Tibial nerve (tissue), 4 donors: ENCODE measurements around the gene VEZF1. TPM values are rescaled to one million over a fixed set of nuclear protein-coding genes. Genes with fewer than 3 reads are reported as not detected.

Experiments
- DNase-seq, 2 donors: peaks; one replicate each; pipeline ENCODE4 v3.0.0-alpha.2; 2019; ENCODE audit warnings: low spot score in 2 of 2
- H3K27ac ChIP-seq, 4 donors: fragments of 200-600 bp; sonication (generic) in 3 of 4; one replicate each; pipeline ENCODE4 v1.5.1; 2017 to 2019; ENCODE audit warnings: mild to moderate bottlenecking in 1 of 4
- H3K27me3 ChIP-seq, 2 donors: fragments of 200-600 bp; sonication (generic) in 1 of 2; one replicate each; pipeline versions ENCODE4 v1.5.1 to v1.6.0; 2017 to 2019
- H3K36me3 ChIP-seq, 3 donors: fragments of 200-600 bp; sonication (generic); one replicate each; pipeline ENCODE4 v1.5.1; 2018 to 2019
- H3K4me1 ChIP-seq, 4 donors: fragments of 200-600 bp; sonication (generic) in 3 of 4; one replicate each; pipeline ENCODE4 v1.5.1; 2017 to 2019
- H3K4me3 ChIP-seq, 4 donors: fragments of 200-600 bp; sonication (generic) in 3 of 4; one replicate each; pipeline ENCODE4 v1.5.1; 2017 to 2019; ENCODE audit warnings: mild to moderate bottlenecking in 1 of 4, moderate library complexity in 1 of 4
- H3K9me3 ChIP-seq, 4 donors: fragments of 200-600 bp; sonication (generic) in 3 of 4; one replicate each; pipeline ENCODE4 v1.5.1; 2017 to 2019
- CTCF ChIP-seq, 5 experiments: fragments of 200-600 bp in 3 of 5; fragments of 450-650 bp in 2 of 5; sonication (generic) in 3 of 5; IDR thresholded peaks; one replicate each; pipeline ENCODE4 v1.5.1; 2016 to 2019; ENCODE audit warnings: antibody characterized with exemption in 5 of 5, mild to moderate bottlenecking in 3 of 5, moderate library complexity in 2 of 5
- EP300 ChIP-seq, 2 donors: sonication (generic); formaldehyde crosslinking; IDR thresholded peaks; one replicate each; pipeline ENCODE4 v1.6.1; 2017; ENCODE audit warnings: antibody characterized with exemption in 2 of 2, mild to moderate bottlenecking in 1 of 2
- POLR2A ChIP-seq, 2 donors: fragments of 450-650 bp; IDR thresholded peaks; one replicate each; pipeline ENCODE4 v1.6.1; 2017; ENCODE audit warnings: antibody characterized with exemption in 2 of 2, mild to moderate bottlenecking in 2 of 2, moderate library complexity in 2 of 2
- WGBS, 2 donors: methylation state at CpG; one replicate each; pipeline ENCODE4 v1.1.5; 2018; 5-methylcytosine and 5-hydroxymethylcytosine counted together
- total RNA-seq, 4 donors: library from RNA; depleted of rRNA; stranded (reverse); fragments of >200 nt; gene quantifications; one replicate each; pipeline ENCODE4 v1.1.0, GENCODE V29; 2016

Gene VEZF1
- total RNA-seq = 10 to 100 TPM; 42.3 to 66.0 (median 48.3) TPM

DNA sequence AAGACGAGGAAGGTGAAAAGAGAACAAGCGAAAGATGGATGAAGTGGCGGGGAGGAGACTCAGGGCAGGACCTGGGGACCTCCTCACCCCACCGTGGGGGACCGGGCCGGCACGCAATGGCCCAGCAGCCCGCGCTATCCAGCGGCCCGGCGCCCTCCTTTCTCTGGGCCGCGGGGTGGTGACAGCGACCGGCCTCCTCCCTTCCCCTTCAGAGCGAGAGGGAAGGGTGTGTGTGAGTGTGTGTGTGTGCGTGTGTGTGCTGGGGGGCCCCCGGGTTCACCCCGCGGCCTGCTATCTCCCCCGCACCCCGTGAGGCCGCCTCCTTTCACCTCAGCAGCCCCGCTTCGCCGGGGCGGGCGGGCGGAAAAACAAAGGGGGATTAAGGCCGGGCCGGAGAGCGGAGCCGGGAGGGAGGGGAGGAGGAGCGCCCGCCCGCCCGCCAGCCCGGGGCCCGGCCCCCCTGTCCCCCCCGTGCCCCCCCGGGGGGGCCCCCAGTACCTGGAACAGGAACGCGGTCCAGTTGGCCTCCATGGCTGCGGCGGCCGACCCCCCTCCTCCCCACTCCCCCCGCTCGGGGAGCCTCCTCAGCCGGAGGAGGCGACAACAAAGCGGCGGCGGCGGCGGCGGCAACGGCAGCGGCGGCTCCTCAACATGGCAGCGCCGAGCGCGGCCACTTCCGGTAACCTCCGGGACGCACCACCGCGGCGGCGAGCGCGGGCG, at the start of gene VEZF1:
Gene VEZF1 (minus strand): TSS at position 674 of the 720 bp plus-strand sequence. CDS start 143 bp downstream, at position 531.
- Histone ChIP-seq H3K4me1 (peaks cover 0 to 62% (median 43%) of the 10 kb centered on the region in 4 donors), H3K27ac (peak within 1 kb of the TSS; percentile 91 to 99 (median 98)), H3K27me3 (no peaks in the 10 kb centered on the region), H3K9me3 (no peaks in the 10 kb centered on the region), H3K36me3 (no peaks in the 10 kb centered on the region), H3K4me3 (peak within 1 kb of the TSS; percentile 83 to 92 (median 88))
- TF ChIP-seq CTCF (IDR thresholded peaks at IDR 0.05) (no peak), EP300 (IDR thresholded peaks at IDR 0.05) (peak in 1 of 2 donors; percentile 68), POLR2A (IDR thresholded peaks at IDR 0.05) (peak in 1 of 2 donors; percentile 60)
- peak; percentile 41 to 42 for DNase-seq
- 0 to 1% methylated on average over 23 to 30 of the region's 74 CpGs for WGBS, 2 donors

GRCh38 chr17:58032691-58033415, 44.8 kb upstream of the VEZF1 start:
- no peaks in the 10 kb centered on the region for H3K36me3 ChIP-seq
- TF ChIP-seq POLR2A (IDR thresholded peaks at IDR 0.05) (no peak), EP300 (IDR thresholded peaks at IDR 0.05) (no peak), CTCF (IDR thresholded peaks at IDR 0.05) (no peak)
- peaks cover 0 to 17% of the 10 kb centered on the region in 2 donors for H3K27me3 ChIP-seq
- no peaks in the 10 kb centered on the region for H3K9me3 ChIP-seq
- WGBS, 2 donors = 43% methylated on average over 6 of the region's 6 CpGs
- DNase-seq = no peak
- H3K4me3 ChIP-seq = no peak overlapping the region
- H3K27ac ChIP-seq = no peak overlapping the region
- H3K4me1 ChIP-seq = no peaks in the 10 kb centered on the region

GRCh38 chr17:58028578-58028977, 40.5 kb upstream of the VEZF1 start:
- H3K27ac ChIP-seq = no peak overlapping the region
- H3K4me1 ChIP-seq = no peaks in the 10 kb centered on the region
- no peaks in the 10 kb centered on the region for H3K36me3 ChIP-seq
- peaks cover 0 to 11% of the 10 kb centered on the region in 2 donors for H3K27me3 ChIP-seq
- no peak for DNase-seq
- no peaks in the 10 kb centered on the region for H3K9me3 ChIP-seq
- TF ChIP-seq CTCF (IDR thresholded peaks at IDR 0.05) (no peak), EP300 (IDR thresholded peaks at IDR 0.05) (no peak), POLR2A (IDR thresholded peaks at IDR 0.05) (no peak)
- no peak overlapping the region for H3K4me3 ChIP-seq

GRCh38 chr17:58020401-58020800, 32.3 kb upstream of the VEZF1 start:
- WGBS, 2 donors = 76 to 78% methylated on average over 9 of the region's 9 CpGs
- DNase-seq = no peak
- no peaks in the 10 kb centered on the region for H3K9me3 ChIP-seq
- no peaks in the 10 kb centered on the region for H3K36me3 ChIP-seq
- no peaks in the 10 kb centered on the region for H3K27me3 ChIP-seq
- no peak overlapping the region for H3K4me3 ChIP-seq
- H3K4me1 ChIP-seq = no peaks in the 10 kb centered on the region
- no peak for TF ChIP-seq CTCF (IDR thresholded peaks at IDR 0.05)
- TF ChIP-seq EP300 (IDR thresholded peaks at IDR 0.05) = no peak
- H3K27ac ChIP-seq = no peak overlapping the region

- Histone ChIP-seq H3K36me3 (no peaks in the 10 kb centered on the region), H3K9me3 (no peaks in the 10 kb centered on the region), H3K4me3 (no peak overlapping the region), H3K27ac (no peak overlapping the region), H3K27me3 (no peaks in the 10 kb centered on the region), H3K4me1 (no peaks in the 10 kb centered on the region)
- TF ChIP-seq EP300 (IDR thresholded peaks at IDR 0.05) (no peak), CTCF (IDR thresholded peaks at IDR 0.05) (no peak), POLR2A (IDR thresholded peaks at IDR 0.05) (no peak)
- DNase-seq = no peak
Observed at GRCh38 chr17:58019521-58019920, 31.5 kb upstream of the VEZF1 start.
